D721Med (cell line): Measurements from ENCODE around the gene GPR160.

Source experiments
- DNase-seq: peaks from one replicate; pipeline ENCODE4 v3.0.0; 2011; ENCODE audit warnings: low spot score; ENCODE audit not compliant: insufficient read length
- FAIRE-seq: peaks from 2 replicates; lab custom pipeline; 2011; peaks lifted over from hg19 to GRCh38; lab: Jason Lieb, UNC
- CTCF ChIP-seq: IDR thresholded peaks from 2 replicates; pipeline ENCODE4 v1.5.1; 2012; ENCODE audit warnings: mild to moderate bottlenecking, control low read depth; ENCODE audit not compliant: insufficient read depth; ENCODE audit errors: missing control alignments

Gene GPR160

DNA sequence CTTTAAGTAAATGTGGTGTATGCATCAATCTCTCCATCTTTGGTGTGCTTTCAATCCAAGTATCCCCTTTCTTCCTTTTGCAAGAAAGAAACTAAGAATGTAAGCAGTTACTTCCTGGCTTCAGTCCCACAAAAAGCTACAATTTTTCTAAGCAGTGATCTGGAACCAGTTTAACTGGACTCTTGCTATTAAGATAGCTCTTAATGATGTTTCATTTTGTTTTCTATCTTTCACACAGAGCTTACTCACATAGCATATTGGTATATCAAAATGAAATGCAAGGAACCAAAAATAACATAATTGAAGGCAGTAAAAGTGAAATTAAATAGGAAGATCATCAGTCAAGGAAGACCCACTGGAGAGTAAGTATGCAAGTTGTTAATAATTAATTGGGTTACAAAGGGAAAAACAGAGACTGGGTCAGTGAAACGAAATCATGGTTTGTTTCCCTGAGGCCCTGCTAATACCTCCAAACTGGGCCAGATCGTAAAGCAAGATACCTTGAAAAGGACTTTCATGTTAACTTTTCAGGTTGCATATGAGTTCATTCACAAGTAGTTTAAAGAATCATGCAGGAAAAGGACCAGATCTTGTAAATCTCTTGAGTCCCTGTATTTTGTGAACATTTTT is 41.9 kb downstream of the GPR160 start:
- no peak for FAIRE-seq
- DNase-seq = no peak
- no peak for TF ChIP-seq CTCF

DNA sequence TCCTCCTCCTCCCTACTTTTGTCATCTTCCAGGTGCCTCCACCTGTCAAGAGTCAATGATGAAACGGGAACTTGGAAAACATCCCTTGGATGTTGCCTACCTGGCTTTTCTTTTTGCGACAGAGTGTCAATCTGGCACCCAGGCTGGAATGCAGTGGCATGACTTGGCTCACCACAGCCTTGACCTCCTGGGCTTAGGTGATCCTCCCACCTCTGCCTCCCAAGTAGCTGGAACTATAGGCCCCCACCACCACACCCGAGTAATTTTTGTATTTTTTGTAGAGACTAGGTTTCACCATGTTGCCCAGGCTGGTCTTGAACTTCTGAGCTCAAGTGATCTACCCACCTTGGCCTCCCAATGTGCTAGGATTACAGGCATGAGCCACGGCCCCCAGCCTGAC is 42.8 kb downstream of the GPR160 start:
- no peak for FAIRE-seq
- TF ChIP-seq CTCF = no peak
- no peak for DNase-seq

- FAIRE-seq (no peak), DNase-seq (no peak)
- no peak for TF ChIP-seq CTCF
Measured at GRCh38 chr3:170081079-170081741, 43.4 kb downstream of the GPR160 start.

DNA sequence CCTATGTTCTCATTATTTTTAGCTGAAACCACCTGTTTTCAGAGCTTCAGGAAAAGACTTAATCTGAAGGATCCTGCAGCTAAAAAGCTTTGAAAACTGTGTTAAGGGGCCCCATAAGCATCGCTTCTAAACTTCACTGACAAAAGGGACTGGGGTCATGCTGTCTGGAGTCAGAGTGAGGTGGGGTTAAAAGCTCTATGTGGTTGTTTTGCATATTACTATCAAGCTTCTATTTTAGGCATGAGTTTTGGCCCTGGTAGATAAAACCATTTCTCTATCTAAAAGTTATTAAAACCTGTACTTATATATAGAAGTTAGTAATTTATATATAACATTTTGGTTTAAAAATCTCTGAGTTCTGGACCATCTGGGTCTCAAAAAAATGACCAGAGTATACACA is 45.5 kb downstream of the GPR160 start:
- FAIRE-seq = no peak
- no peak for DNase-seq
- no peak for TF ChIP-seq CTCF

- FAIRE-seq (no peak), DNase-seq (no peak)
- TF ChIP-seq CTCF = no peak
Measured at GRCh38 chr3:170085396-170085795, 47.6 kb downstream of the GPR160 start.

DNA sequence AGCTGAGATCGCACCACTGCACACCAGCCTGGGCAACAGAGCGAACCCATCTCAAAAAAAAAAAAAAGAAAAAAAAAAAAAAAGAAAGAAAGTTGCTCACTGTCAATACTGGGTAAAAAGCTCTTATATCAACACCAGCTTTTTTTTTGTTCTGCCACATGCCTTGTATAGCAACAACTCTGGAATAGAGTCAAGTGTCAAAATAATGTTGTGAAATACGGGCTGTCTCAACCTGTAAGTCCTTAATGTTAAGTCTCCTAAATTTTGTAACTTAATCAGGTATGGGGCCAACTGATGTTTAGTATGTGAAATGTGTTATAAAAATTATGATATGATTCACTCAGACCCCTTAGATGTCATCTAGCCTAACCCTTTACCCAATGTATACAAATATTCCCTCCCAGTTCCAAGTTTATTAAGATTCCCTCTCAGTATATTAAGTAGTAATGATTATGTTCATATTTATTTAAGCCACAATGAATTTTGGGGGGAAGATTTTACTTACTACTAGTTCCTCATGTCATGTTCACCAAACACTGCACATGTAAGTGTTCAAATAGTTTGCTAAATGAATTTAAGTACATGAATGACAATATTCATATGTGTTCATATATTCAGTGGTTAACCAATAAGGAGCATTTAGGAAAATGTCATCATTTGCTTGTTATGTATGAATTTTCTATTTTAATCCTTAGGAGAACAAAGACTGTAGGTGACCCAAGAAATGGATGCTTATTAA is 52.2 kb downstream of the GPR160 start:
- DNase-seq = no peak
- FAIRE-seq = no peak
- TF ChIP-seq CTCF = no peak
